Stimulated activated naive B cell treated with anti-CD40 and anti-IgM and Interleukin-4, amounts not matched to agents 10 μg/mL and 1 μg/mL and 100 μg/mL, for 72 hours (primary cell): ENCODE results near the gene CAMTA1.

Experiments used
- ATAC-seq, 2 donors: fragments of 150-1000 bp; cut with Tn5 transposase; replicated peaks; 2 replicates each; pipeline ENCODE4 v1.10.0; 2021; ENCODE audit warnings: moderate library complexity in 1 of 2
- DNase-seq: peaks from one replicate; pipeline ENCODE4 v3.0.0; 2021
- H3K27ac Mint-ChIP-seq: one replicate; pipeline ENCODE4 v1.8.0; 2022; ENCODE audit warnings: mild to moderate bottlenecking, mixed read lengths
- H3K27me3 Mint-ChIP-seq, 2 donors: one replicate each; pipeline ENCODE4 v1.8.0; 2022; ENCODE audit warnings: mixed read lengths in 2 of 2
- H3K36me3 Mint-ChIP-seq, 2 donors: one replicate each; pipeline ENCODE4 v1.8.0; 2022; ENCODE audit warnings: mixed read lengths in 2 of 2, mild to moderate bottlenecking in 1 of 2
- H3K4me1 Mint-ChIP-seq, 2 donors: one replicate each; pipeline ENCODE4 v1.8.0; 2022; ENCODE audit warnings: mixed read lengths in 2 of 2, mild to moderate bottlenecking in 1 of 2
- H3K4me3 Mint-ChIP-seq, 2 donors: one replicate each; pipeline ENCODE4 v1.8.0; 2022; ENCODE audit warnings: mild to moderate bottlenecking in 2 of 2, mixed read lengths in 2 of 2, moderate library complexity in 1 of 2
- H3K9me3 Mint-ChIP-seq, 2 donors: one replicate each; pipeline ENCODE4 v1.8.0; 2022; ENCODE audit warnings: mixed read lengths in 2 of 2, mild to moderate bottlenecking in 1 of 2

CAMTA1 gene

GRCh38 chr1:7481194-7481593, 695.9 kb downstream of the CAMTA1 start:
- no peak overlapping the region for H3K4me3 Mint-ChIP-seq
- ATAC-seq = no peak
- H3K36me3 Mint-ChIP-seq = no peaks in the 10 kb centered on the region
- H3K27ac Mint-ChIP-seq = no peak overlapping the region
- H3K4me1 Mint-ChIP-seq = no peaks in the 10 kb centered on the region
- H3K9me3 Mint-ChIP-seq = no peaks in the 10 kb centered on the region
- H3K27me3 Mint-ChIP-seq = peaks cover 0 to 5% of the 10 kb centered on the region in 2 donors
- DNase-seq = no peak

GRCh38 chr1:7482077-7482476, 696.8 kb downstream of the CAMTA1 start:
- Mint-ChIP-seq H3K36me3 (no peaks in the 10 kb centered on the region), H3K27ac (no peak overlapping the region), H3K4me3 (no peak overlapping the region), H3K4me1 (no peaks in the 10 kb centered on the region), H3K9me3 (no peaks in the 10 kb centered on the region), H3K27me3 (peaks cover 0 to 5% of the 10 kb centered on the region in 2 donors)
- DNase-seq (no peak), ATAC-seq (no peak)

GRCh38 chr1:7482772-7483495, 697.7 kb downstream of the CAMTA1 start:
- H3K36me3 Mint-ChIP-seq = no peaks in the 10 kb centered on the region
- H3K27me3 Mint-ChIP-seq = peaks cover 0 to 9% of the 10 kb centered on the region in 2 donors
- no peak overlapping the region for H3K4me3 Mint-ChIP-seq
- H3K27ac Mint-ChIP-seq = no peak overlapping the region
- H3K9me3 Mint-ChIP-seq = no peaks in the 10 kb centered on the region
- no peaks in the 10 kb centered on the region for H3K4me1 Mint-ChIP-seq
- DNase-seq (no peak), ATAC-seq (no peak)

GRCh38 chr1:7483634-7484383, 698.6 kb downstream of the CAMTA1 start:
- H3K4me1 Mint-ChIP-seq = no peaks in the 10 kb centered on the region
- no peaks in the 10 kb centered on the region for H3K9me3 Mint-ChIP-seq
- no peak for DNase-seq
- H3K36me3 Mint-ChIP-seq = no peaks in the 10 kb centered on the region
- H3K4me3 Mint-ChIP-seq = no peak overlapping the region
- ATAC-seq = no peak
- peaks cover 0 to 11% of the 10 kb centered on the region in 2 donors for H3K27me3 Mint-ChIP-seq
- no peak overlapping the region for H3K27ac Mint-ChIP-seq

GRCh38 chr1:7485086-7485780, 700.0 kb downstream of the CAMTA1 start:
- H3K4me3 Mint-ChIP-seq = no peak overlapping the region
- H3K4me1 Mint-ChIP-seq = no peaks in the 10 kb centered on the region
- no peaks in the 10 kb centered on the region for H3K36me3 Mint-ChIP-seq
- no peaks in the 10 kb centered on the region for H3K9me3 Mint-ChIP-seq
- DNase-seq (no peak), ATAC-seq (no peak)
- H3K27me3 Mint-ChIP-seq = peaks cover 0 to 11% of the 10 kb centered on the region in 2 donors
- no peak overlapping the region for H3K27ac Mint-ChIP-seq

GRCh38 chr1:7485826-7486225, 700.6 kb downstream of the CAMTA1 start:
- Mint-ChIP-seq H3K27ac (no peak overlapping the region), H3K36me3 (no peaks in the 10 kb centered on the region), H3K4me1 (no peaks in the 10 kb centered on the region), H3K27me3 (peaks cover 0 to 11% of the 10 kb centered on the region in 2 donors), H3K9me3 (no peaks in the 10 kb centered on the region), H3K4me3 (no peak overlapping the region)
- DNase-seq = no peak
- no peak for ATAC-seq

GRCh38 chr1:7487766-7488474, 702.7 kb downstream of the CAMTA1 start:
- DNase-seq (no peak), ATAC-seq (no peak)
- Mint-ChIP-seq H3K9me3 (peaks cover 5 to 9% of the 10 kb centered on the region in 2 donors), H3K4me3 (no peak overlapping the region), H3K27ac (no peak overlapping the region), H3K4me1 (no peaks in the 10 kb centered on the region), H3K36me3 (no peaks in the 10 kb centered on the region), H3K27me3 (peaks cover 3 to 9% of the 10 kb centered on the region in 2 donors)

- ATAC-seq (no peak), DNase-seq (no peak)
- H3K9me3 Mint-ChIP-seq = peaks cover 9 to 13% of the 10 kb centered on the region in 2 donors
- H3K27ac Mint-ChIP-seq = no peak overlapping the region
- no peak overlapping the region for H3K4me3 Mint-ChIP-seq
- no peaks in the 10 kb centered on the region for H3K4me1 Mint-ChIP-seq
- no peaks in the 10 kb centered on the region for H3K36me3 Mint-ChIP-seq
- H3K27me3 Mint-ChIP-seq = peaks cover 8 to 11% of the 10 kb centered on the region in 2 donors
Observed at GRCh38 chr1:7488475-7488842, 703.2 kb downstream of the CAMTA1 start.

GRCh38 chr1:7489586-7489985, 704.3 kb downstream of the CAMTA1 start:
- no peak overlapping the region for H3K4me3 Mint-ChIP-seq
- DNase-seq (no peak), ATAC-seq (no peak)
- H3K9me3 Mint-ChIP-seq = peaks cover 9 to 13% of the 10 kb centered on the region in 2 donors
- H3K27me3 Mint-ChIP-seq = peaks cover 8 to 11% of the 10 kb centered on the region in 2 donors
- H3K27ac Mint-ChIP-seq = no peak overlapping the region
- H3K36me3 Mint-ChIP-seq = no peaks in the 10 kb centered on the region
- no peaks in the 10 kb centered on the region for H3K4me1 Mint-ChIP-seq

- H3K9me3 Mint-ChIP-seq = peaks cover 9 to 13% of the 10 kb centered on the region in 2 donors
- DNase-seq (no peak), ATAC-seq (no peak)
- H3K27me3 Mint-ChIP-seq = peaks cover 8 to 11% of the 10 kb centered on the region in 2 donors
- no peaks in the 10 kb centered on the region for H3K4me1 Mint-ChIP-seq
- no peak overlapping the region for H3K4me3 Mint-ChIP-seq
- no peaks in the 10 kb centered on the region for H3K36me3 Mint-ChIP-seq
- no peak overlapping the region for H3K27ac Mint-ChIP-seq
Observed at GRCh38 chr1:7490576-7490975, 705.3 kb downstream of the CAMTA1 start.

GRCh38 chr1:7491109-7491817, 706.0 kb downstream of the CAMTA1 start:
- ATAC-seq = no peak
- Mint-ChIP-seq H3K4me3 (no peak overlapping the region), H3K36me3 (no peaks in the 10 kb centered on the region), H3K4me1 (no peaks in the 10 kb centered on the region), H3K9me3 (peaks cover 9 to 13% of the 10 kb centered on the region in 2 donors), H3K27me3 (peaks cover 8 to 11% of the 10 kb centered on the region in 2 donors), H3K27ac (no peak overlapping the region)
- DNase-seq = no peak

- no peak overlapping the region for H3K4me3 Mint-ChIP-seq
- peaks cover 8 to 11% of the 10 kb centered on the region in 2 donors for H3K27me3 Mint-ChIP-seq
- H3K36me3 Mint-ChIP-seq = no peaks in the 10 kb centered on the region
- no peak overlapping the region for H3K27ac Mint-ChIP-seq
- no peak for DNase-seq
- H3K4me1 Mint-ChIP-seq = no peaks in the 10 kb centered on the region
- H3K9me3 Mint-ChIP-seq = peaks cover 9 to 13% of the 10 kb centered on the region in 2 donors
- ATAC-seq = no peak
Observed at GRCh38 chr1:7491818-7492173, 706.5 kb downstream of the CAMTA1 start.

GRCh38 chr1:7493711-7494454, 708.6 kb downstream of the CAMTA1 start:
- Mint-ChIP-seq H3K27me3 (peaks cover 6 to 8% of the 10 kb centered on the region in 2 donors), H3K4me3 (no peak overlapping the region), H3K9me3 (peaks cover 9 to 13% of the 10 kb centered on the region in 2 donors), H3K36me3 (no peaks in the 10 kb centered on the region), H3K4me1 (no peaks in the 10 kb centered on the region), H3K27ac (no peak overlapping the region)
- DNase-seq (no peak), ATAC-seq (no peak)
